ENCODE measurements around the gene ZNF385B. TPM values are rescaled to one million over a fixed set of nuclear protein-coding genes. Genes with fewer than 3 reads are reported as not detected.

ZNF385B gene
- total RNA-seq, 3 donors from 2014 or later, result 3.4 to 8.8 (median 4.5) TPM

DNA sequence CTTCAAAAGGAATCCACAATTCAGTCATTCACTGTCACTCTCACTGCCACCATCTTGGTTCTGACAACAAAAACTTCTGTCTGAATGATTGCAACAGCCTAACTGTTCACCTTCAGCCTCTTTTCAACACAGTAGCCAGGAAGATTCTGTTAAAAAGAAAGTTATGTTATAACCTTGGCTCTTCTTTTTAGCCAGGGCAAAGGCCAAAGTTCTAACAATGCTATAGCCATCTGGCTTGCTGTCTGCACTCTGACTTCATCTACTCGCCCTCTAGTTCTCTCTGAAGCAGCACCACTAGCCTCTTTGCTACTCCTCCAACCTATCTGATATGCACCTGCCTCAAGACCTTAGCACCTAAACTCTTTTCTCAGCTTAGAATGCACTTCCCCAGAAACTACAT, 158.5 kb downstream of the ZNF385B start:
- intact Hi-C loops (cut with DNase I; ENCODE audit: low total_unique reads), result no loop called here
- H3K4me1 ChIP-seq, result no peaks in the 10 kb centered on the region
- H3K36me3 ChIP-seq, result no peaks in the 10 kb centered on the region
- H3K27ac ChIP-seq, result no peak overlapping the region
- no peak for DNase-seq (ENCODE audit: low spot score in 2 of 2)
- no peaks in the 10 kb centered on the region for H3K27me3 ChIP-seq
- no peak for TF ChIP-seq CTCF (IDR thresholded peaks at IDR 0.05)
- no peak for TF ChIP-seq POLR2AphosphoS5 (IDR thresholded peaks at IDR 0.05)
- no peak for TF ChIP-seq POLR2A (IDR thresholded peaks at IDR 0.05)
- no peak overlapping the region for H3K4me3 ChIP-seq
- H3K9me3 ChIP-seq, result no peaks in the 10 kb centered on the region

DNA sequence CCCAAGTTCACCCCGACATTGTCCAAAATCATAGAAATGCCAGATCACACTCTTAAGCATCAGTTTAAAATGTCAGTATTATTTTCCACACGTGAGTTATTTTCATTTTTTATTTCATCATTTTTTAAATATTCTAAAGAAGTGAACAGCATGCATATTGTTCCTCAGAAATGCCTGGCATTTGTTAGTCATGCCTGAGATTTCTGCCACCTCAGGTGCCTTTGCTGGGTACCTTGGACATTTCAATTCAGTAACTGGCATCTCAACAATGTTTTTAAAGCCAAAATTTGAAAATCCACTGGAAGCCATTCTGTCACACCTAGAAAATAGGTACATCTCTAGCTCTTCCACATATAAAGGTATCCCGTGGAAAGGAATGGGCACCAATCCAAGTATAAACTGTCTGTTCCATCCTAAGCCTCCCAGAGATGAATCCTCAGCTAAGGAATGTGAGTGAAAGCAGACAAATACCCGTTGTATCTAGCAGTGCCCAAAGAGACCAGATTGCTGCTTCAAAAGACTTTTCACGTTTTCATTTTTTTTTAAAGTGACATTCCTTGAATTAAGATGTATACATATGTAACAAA, 159.8 kb downstream of the ZNF385B start:
- Histone ChIP-seq H3K9me3 (no peaks in the 10 kb centered on the region), H3K27me3 (no peaks in the 10 kb centered on the region), H3K4me1 (no peaks in the 10 kb centered on the region), H3K36me3 (no peaks in the 10 kb centered on the region), H3K27ac (no peak overlapping the region), H3K4me3 (no peak overlapping the region)
- intact Hi-C loops (cut with DNase I; ENCODE audit: low total_unique reads), result no loop called here
- TF ChIP-seq CTCF (IDR thresholded peaks at IDR 0.05), result no peak
- no peak for TF ChIP-seq POLR2A (IDR thresholded peaks at IDR 0.05)
- no peak for TF ChIP-seq POLR2AphosphoS5 (IDR thresholded peaks at IDR 0.05)
- DNase-seq (ENCODE audit: low spot score in 2 of 2), result no peak

- no peak for TF ChIP-seq POLR2A (IDR thresholded peaks at IDR 0.05)
- no peak for TF ChIP-seq POLR2AphosphoS5 (IDR thresholded peaks at IDR 0.05)
- TF ChIP-seq CTCF (IDR thresholded peaks at IDR 0.05), result no peak
- intact Hi-C loops (cut with DNase I; ENCODE audit: low total_unique reads), result no loop called here
Observed at GRCh38 chr2:179695486-179695885, 165.9 kb downstream of the ZNF385B start.

GRCh38 chr2:179694963-179695362, 166.4 kb downstream of the ZNF385B start:
- TF ChIP-seq POLR2A (IDR thresholded peaks at IDR 0.05) (no peak), POLR2AphosphoS5 (IDR thresholded peaks at IDR 0.05) (no peak), CTCF (IDR thresholded peaks at IDR 0.05) (no peak)
- Histone ChIP-seq H3K4me3 (no peak overlapping the region), H3K27me3 (no peaks in the 10 kb centered on the region), H3K9me3 (no peaks in the 10 kb centered on the region), H3K4me1 (no peaks in the 10 kb centered on the region), H3K36me3 (no peaks in the 10 kb centered on the region), H3K27ac (no peak overlapping the region)
- intact Hi-C loops (cut with DNase I; ENCODE audit: low total_unique reads), result no loop called here
- no peak for DNase-seq (ENCODE audit: low spot score in 2 of 2)

More at GRCh38 chr2:179695486-179695885, 165.9 kb downstream of the ZNF385B start:
- DNase-seq (ENCODE audit: low spot score in 2 of 2), result no peak
- Histone ChIP-seq H3K9me3 (no peaks in the 10 kb centered on the region), H3K4me3 (no peak overlapping the region), H3K27ac (no peak overlapping the region), H3K27me3 (no peaks in the 10 kb centered on the region), H3K4me1 (no peaks in the 10 kb centered on the region), H3K36me3 (no peaks in the 10 kb centered on the region)

DNA sequence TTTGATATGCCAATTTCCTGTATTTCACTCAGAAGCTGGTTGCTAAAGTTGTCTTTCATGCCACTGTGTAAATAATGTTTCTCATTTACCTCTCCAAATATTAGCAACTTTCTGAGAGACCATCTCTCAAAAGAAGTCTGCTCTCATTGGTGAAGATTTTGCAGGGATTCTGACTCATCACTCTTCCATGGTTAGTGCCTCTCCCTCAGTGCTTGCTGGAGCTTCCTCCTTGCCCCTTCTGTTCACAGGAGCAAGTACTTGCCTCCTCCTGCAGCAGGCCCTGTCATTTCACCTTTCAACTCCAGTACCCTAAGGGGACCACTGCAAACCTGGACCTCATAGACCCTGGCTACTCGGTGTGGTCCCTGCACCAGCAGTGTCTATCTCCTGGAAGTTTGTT, 168.8 kb downstream of the ZNF385B start:
- Histone ChIP-seq H3K9me3 (no peaks in the 10 kb centered on the region), H3K27ac (no peak overlapping the region), H3K27me3 (no peaks in the 10 kb centered on the region), H3K36me3 (no peaks in the 10 kb centered on the region), H3K4me1 (no peaks in the 10 kb centered on the region), H3K4me3 (no peak overlapping the region)
- intact Hi-C loops (cut with DNase I; ENCODE audit: low total_unique reads), result no loop called here
- no peak for DNase-seq (ENCODE audit: low spot score in 2 of 2)
- TF ChIP-seq POLR2AphosphoS5 (IDR thresholded peaks at IDR 0.05) (no peak), POLR2A (IDR thresholded peaks at IDR 0.05) (no peak), CTCF (IDR thresholded peaks at IDR 0.05) (no peak)
